Tibial nerve (tissue), 4 donors: Measurements from ENCODE around the gene TMEM135.

Source experiments
- EP300 ChIP-seq, 2 donors: sonication (generic); formaldehyde crosslinking; IDR thresholded peaks; one replicate each; pipeline ENCODE4 v1.6.1; 2017; ENCODE audit warnings: antibody characterized with exemption in 2 of 2, mild to moderate bottlenecking in 1 of 2
- POLR2A ChIP-seq, 2 donors: fragments of 450-650 bp; IDR thresholded peaks; one replicate each; pipeline ENCODE4 v1.6.1; 2017; ENCODE audit warnings: antibody characterized with exemption in 2 of 2, mild to moderate bottlenecking in 2 of 2, moderate library complexity in 2 of 2
- TF ChIP-seq, protein P1 (sequence below), 5 experiments: fragments of 200-600 bp in 3 of 5; fragments of 450-650 bp in 2 of 5; sonication (generic) in 3 of 5; IDR thresholded peaks; one replicate each; pipeline ENCODE4 v1.5.1; 2016 to 2019; ENCODE audit warnings: antibody characterized with exemption in 5 of 5, mild to moderate bottlenecking in 3 of 5, moderate library complexity in 2 of 5

GRCh38 chr11:87020764-87021365, 16.9 kb upstream of the TMEM135 start:
- TF ChIP-seq, protein P1, sequence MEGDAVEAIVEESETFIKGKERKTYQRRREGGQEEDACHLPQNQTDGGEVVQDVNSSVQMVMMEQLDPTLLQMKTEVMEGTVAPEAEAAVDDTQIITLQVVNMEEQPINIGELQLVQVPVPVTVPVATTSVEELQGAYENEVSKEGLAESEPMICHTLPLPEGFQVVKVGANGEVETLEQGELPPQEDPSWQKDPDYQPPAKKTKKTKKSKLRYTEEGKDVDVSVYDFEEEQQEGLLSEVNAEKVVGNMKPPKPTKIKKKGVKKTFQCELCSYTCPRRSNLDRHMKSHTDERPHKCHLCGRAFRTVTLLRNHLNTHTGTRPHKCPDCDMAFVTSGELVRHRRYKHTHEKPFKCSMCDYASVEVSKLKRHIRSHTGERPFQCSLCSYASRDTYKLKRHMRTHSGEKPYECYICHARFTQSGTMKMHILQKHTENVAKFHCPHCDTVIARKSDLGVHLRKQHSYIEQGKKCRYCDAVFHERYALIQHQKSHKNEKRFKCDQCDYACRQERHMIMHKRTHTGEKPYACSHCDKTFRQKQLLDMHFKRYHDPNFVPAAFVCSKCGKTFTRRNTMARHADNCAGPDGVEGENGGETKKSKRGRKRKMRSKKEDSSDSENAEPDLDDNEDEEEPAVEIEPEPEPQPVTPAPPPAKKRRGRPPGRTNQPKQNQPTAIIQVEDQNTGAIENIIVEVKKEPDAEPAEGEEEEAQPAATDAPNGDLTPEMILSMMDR (IDR thresholded peaks at IDR 0.05): no peak
- no peak for TF ChIP-seq POLR2A (IDR thresholded peaks at IDR 0.05)
- TF ChIP-seq EP300 (IDR thresholded peaks at IDR 0.05): no peak
